GM23248 (cell line): Measurements from ENCODE around the gene LSM12.

ENCODE experiments used
- EZH2 ChIP-seq: fragments of 200-600 bp; sonication (generic); IDR thresholded peaks from 2 replicates; pipeline ENCODE4 v1.6.1; 2018; ENCODE audit warnings: antibody characterized with exemption, mild to moderate bottlenecking; ENCODE audit not compliant: insufficient read depth, poor library complexity, severe bottlenecking
- EZH2phosphoT487 ChIP-seq: fragments of 200-600 bp; sonication (generic); IDR thresholded peaks from 2 replicates; pipeline ENCODE4 v1.6.1; 2018; ENCODE audit warnings: antibody characterized with exemption, moderate library complexity, mild to moderate bottlenecking, low read depth; ENCODE audit not compliant: insufficient read depth

DNA sequence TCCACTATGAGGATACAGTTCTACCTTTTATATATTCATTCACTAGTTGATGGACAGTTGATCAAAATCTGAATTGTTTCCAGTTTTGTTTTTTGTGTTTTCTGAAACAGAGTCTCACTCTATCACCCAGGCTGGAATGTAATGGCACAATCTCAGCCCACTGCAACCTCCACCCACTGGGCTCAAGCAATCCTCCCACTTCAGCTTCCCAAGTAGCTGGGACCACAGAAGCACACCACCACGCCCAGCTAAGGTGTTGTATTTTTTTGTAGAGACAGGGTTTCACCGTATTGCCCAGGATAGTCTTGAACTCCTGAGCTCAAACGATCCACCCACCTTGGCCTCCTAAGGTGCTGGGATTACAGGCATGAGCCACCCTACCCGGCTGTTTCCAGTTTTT is 21.0 kb downstream of the LSM12 start:
- TF ChIP-seq EZH2phosphoT487 (no peak), EZH2 (no peak)
